WTC11 (cell line): ENCODE results near the gene SALL1. TPM values are rescaled to one million over a fixed set of nuclear protein-coding genes. Genes with fewer than 3 reads are reported as not detected.

Experiments used
- ATAC-seq: fragments of 200-7000 bp; cut with Tn5 transposase; 2 replicates; pipeline ENCODE4 v1.10.0; 2021; ENCODE audit warnings: mild to moderate bottlenecking, moderate library complexity
- CTCF ChIA-PET: fragments of 300-600 bp; sonication (Branson Sonifier 250); formaldehyde crosslinking; loops from one replicate; lab custom pipeline; 2021; ENCODE audit warnings: antibody characterized with exemption; lab: Charles Lee
- POLR2A ChIA-PET: fragments of 350-600 bp; sonication (Branson Sonifier 250); formaldehyde crosslinking; loops from one replicate; lab custom pipeline; 2021; ENCODE audit warnings: antibody characterized with exemption; lab: Charles Lee
- DNase-seq: peaks from one replicate; pipeline ENCODE4 v3.0.0; 2021; ENCODE audit warnings: low spot score
- H3K27ac Mint-ChIP-seq: 2 replicates; pipeline ENCODE4 v1.8.0; 2021; ENCODE audit warnings: mixed read lengths
- H3K27me3 Mint-ChIP-seq: 2 replicates; pipeline ENCODE4 v1.8.0; 2021; ENCODE audit warnings: low read depth, mild to moderate bottlenecking, moderate library complexity, mixed read lengths
- H3K36me3 Mint-ChIP-seq: 2 replicates; pipeline ENCODE4 v1.8.0; 2021; ENCODE audit warnings: mixed read lengths
- H3K4me1 Mint-ChIP-seq: 2 replicates; pipeline ENCODE4 v1.8.0; 2022; ENCODE audit warnings: mixed read lengths
- H3K4me3 Mint-ChIP-seq: 2 replicates; pipeline ENCODE4 v1.8.0; 2021; ENCODE audit warnings: mild to moderate bottlenecking, moderate library complexity, mixed read lengths
- H3K9me3 Mint-ChIP-seq: 2 replicates; pipeline ENCODE4 v1.8.0; 2021; ENCODE audit warnings: mixed read lengths
- AFF4 ChIP-seq: sonication (generic); formaldehyde crosslinking; IDR thresholded peaks from 2 replicates; pipeline ENCODE4 v1.8.1; 2023; ENCODE audit warnings: mild to moderate bottlenecking, missing genetic modification reagents, borderline replicate concordance
- ATF2 ChIP-seq: sonication (generic); formaldehyde crosslinking; IDR thresholded peaks from 2 replicates; pipeline ENCODE4 v1.8.1; 2022; ENCODE audit warnings: low read depth, missing genetic modification reagents, borderline replicate concordance
- ATF3 ChIP-seq: sonication (generic); formaldehyde crosslinking; conservative IDR thresholded peaks from 2 replicates; pipeline ENCODE4 v1.8.1; 2022; ENCODE audit warnings: mild to moderate bottlenecking, missing genetic modification reagents
- E2F4 ChIP-seq: sonication (generic); formaldehyde crosslinking; IDR thresholded peaks from 2 replicates; pipeline ENCODE4 v1.8.1; 2022; ENCODE audit warnings: low read depth, mild to moderate bottlenecking, moderate library complexity, missing genetic modification reagents, borderline replicate concordance
- ERG ChIP-seq: fragments of 250-450 bp; sonication (Bioruptor Pico); IDR thresholded peaks from 2 replicates; pipeline ENCODE4 v1.8.0; 2021; ENCODE audit warnings: mild to moderate bottlenecking
- ETV6 ChIP-seq: sonication (generic); formaldehyde crosslinking; IDR thresholded peaks from 2 replicates; pipeline ENCODE4 v1.8.1; 2022; ENCODE audit warnings: mild to moderate bottlenecking, missing genetic modification reagents
- FOXK1 ChIP-seq: sonication (generic); formaldehyde crosslinking; IDR thresholded peaks from 2 replicates; pipeline ENCODE4 v1.8.0; 2022; ENCODE audit warnings: mild to moderate bottlenecking, moderate library complexity, missing genetic modification reagents
- GRHL2 ChIP-seq: fragments of 250-450 bp; sonication (Bioruptor Pico); IDR thresholded peaks from 2 replicates; pipeline ENCODE4 v1.8.0; 2022; ENCODE audit warnings: mild to moderate bottlenecking, moderate library complexity; ENCODE audit not compliant: insufficient replicate concordance, severe bottlenecking
- HMGXB4 ChIP-seq: sonication (generic); formaldehyde crosslinking; IDR thresholded peaks from 2 replicates; pipeline ENCODE4 v1.8.1; 2023; ENCODE audit warnings: mild to moderate bottlenecking, moderate library complexity, missing genetic modification reagents
- KAT7 ChIP-seq: sonication (generic); formaldehyde crosslinking; IDR thresholded peaks from 2 replicates; pipeline ENCODE4 v1.8.1; 2023; ENCODE audit warnings: missing genetic modification reagents, mild to moderate bottlenecking, borderline replicate concordance
- NFE2L1 ChIP-seq: sonication (generic); formaldehyde crosslinking; IDR thresholded peaks from 2 replicates; pipeline ENCODE4 v1.8.1; 2023; ENCODE audit warnings: missing genetic modification reagents
- ZNF138 ChIP-seq: sonication (generic); formaldehyde crosslinking; conservative IDR thresholded peaks from 2 replicates; pipeline ENCODE4 v1.8.1; 2022; ENCODE audit warnings: mild to moderate bottlenecking, moderate library complexity, missing genetic modification reagents
- ZNF425 ChIP-seq: fragments of 250-450 bp; sonication (Bioruptor Pico); conservative IDR thresholded peaks from 2 replicates; pipeline ENCODE4 v1.9.0; 2021; ENCODE audit warnings: mild to moderate bottlenecking
- ZNF512 ChIP-seq: sonication (generic); formaldehyde crosslinking; IDR thresholded peaks from 2 replicates; pipeline ENCODE4 v1.8.1; 2022; ENCODE audit warnings: missing genetic modification reagents, borderline replicate concordance
- total RNA-seq: library from RNA; stranded (reverse); gene quantifications from 3 replicates; pipeline ENCODE4 v1.2.3, GENCODE V29; 2021

The SALL1 gene
- total RNA-seq, 1 experiment from 2014 or later = 63.9 TPM

- ATAC-seq (no peak), DNase-seq (no peak)
- Mint-ChIP-seq H3K4me3 (no peak overlapping the region), H3K4me1 (peaks cover 29% of the 10 kb centered on the region), H3K27ac (no peak overlapping the region), H3K27me3 (peaks cover 2% of the 10 kb centered on the region; the same call in 1 of the 2 replicates), H3K36me3 (peaks cover 15% of the 10 kb centered on the region), H3K9me3 (peaks cover 24% of the 10 kb centered on the region)
- ChIA-PET CTCF (no interaction called here), POLR2A (interaction anchor here (1.1 kb wide), 1 partner anchor 14 kb away, joined by 3 read pairs; no protein-coding TSS in a partner anchor)
- TF ChIP-seq ATF3 (CRISPR knock-in tag) = no peak
- no peak for TF ChIP-seq HMGXB4 (CRISPR knock-in tag)
- TF ChIP-seq FOXK1 (CRISPR knock-in tag) = no peak
- TF ChIP-seq ZNF425 (CRISPR knock-in tag) = no peak
- TF ChIP-seq ERG = no peak
- TF ChIP-seq ETV6 (CRISPR knock-in tag) = no peak
- TF ChIP-seq GRHL2 (CRISPR knock-in tag) = no peak
Observed at GRCh38 chr16:51166541-51166940, 15.5 kb upstream of the SALL1 start.

GRCh38 chr16:51166091-51166490, 15.0 kb upstream of the SALL1 start:
- H3K36me3 Mint-ChIP-seq = peaks cover 11% of the 10 kb centered on the region
- DNase-seq = no peak
- POLR2A ChIA-PET = interaction anchor here (1.1 kb wide), 1 partner anchor 13 kb away, joined by 3 read pairs; no protein-coding TSS in a partner anchor
- no peak overlapping the region for H3K27ac Mint-ChIP-seq
- 0 out of 2 replicates have a peak, but pooled peaks have one; percentile 32 for ATAC-seq
- CTCF ChIA-PET = no interaction called here
- TF ChIP-seq ZNF512 (CRISPR knock-in tag) = no peak
- TF ChIP-seq ATF3 (CRISPR knock-in tag) = no peak
- TF ChIP-seq NFE2L1 (CRISPR knock-in tag) = peak; percentile 90
- no peak for TF ChIP-seq KAT7 (CRISPR knock-in tag)
- TF ChIP-seq E2F4 = no peak
- peaks cover 20% of the 10 kb centered on the region for H3K9me3 Mint-ChIP-seq
- peaks cover 29% of the 10 kb centered on the region for H3K4me1 Mint-ChIP-seq
- peaks cover 2% of the 10 kb centered on the region; the same call in 1 of the 2 replicates for H3K27me3 Mint-ChIP-seq
- no peak overlapping the region for H3K4me3 Mint-ChIP-seq

- DNase-seq = no peak
- ChIA-PET POLR2A (no interaction called here), CTCF (no interaction called here)
- peaks cover 30% of the 10 kb centered on the region for H3K4me1 Mint-ChIP-seq
- H3K27me3 Mint-ChIP-seq = peaks cover 2% of the 10 kb centered on the region; the same call in 1 of the 2 replicates
- H3K9me3 Mint-ChIP-seq = peaks cover 15% of the 10 kb centered on the region
- H3K36me3 Mint-ChIP-seq = peaks cover under 1% of the 10 kb centered on the region; the same call in 1 of the 2 replicates
- no peak overlapping the region for H3K4me3 Mint-ChIP-seq
- ATAC-seq = no peak
- H3K27ac Mint-ChIP-seq = no peak overlapping the region
- TF ChIP-seq ATF2 (CRISPR knock-in tag) (no peak), AFF4 (CRISPR knock-in tag) (no peak), ZNF138 (CRISPR knock-in tag) (no peak)
Observed at GRCh38 chr16:51165043-51165442, 14.0 kb upstream of the SALL1 start.
